Lower leg skin (tissue), 4 donors: ENCODE measurements around the gene GSG1L. TPM values are rescaled to one million over a fixed set of nuclear protein-coding genes. Genes with fewer than 3 reads are reported as not detected.

Source experiments
- DNase-seq, 2 donors: peaks; one replicate each; pipeline ENCODE4 v3.0.0-alpha.2; 2019; ENCODE audit warnings: low spot score in 2 of 2
- H3K4me3 ChIP-seq: fragments of 200-600 bp; sonication (generic); 2 replicates; pipeline ENCODE4 v1.5.1; 2017; ENCODE audit warnings: mild to moderate bottlenecking, low read depth; ENCODE audit not compliant: poor library complexity, severe bottlenecking
- POLR2A ChIP-seq, 2 donors: fragments of 450-650 bp; IDR thresholded peaks; one replicate each; pipeline ENCODE4 v1.6.1; 2016 to 2017; ENCODE audit warnings: antibody characterized with exemption in 2 of 2, mild to moderate bottlenecking in 1 of 2, moderate library complexity in 1 of 2
- WGBS, 2 donors: methylation state at CpG; one replicate each; pipeline ENCODE4 v1.1.5; 2018; 5-methylcytosine and 5-hydroxymethylcytosine counted together
- intact Hi-C: fragments of 100-400 bp; cut with DNase I; formaldehyde crosslinking; loops from one replicate; pipeline ENCODE4 v1.15.0; 2023; ENCODE audit warnings: low total_unique reads
- total RNA-seq, 4 donors: library from RNA; depleted of rRNA; stranded (reverse); fragments of >200 nt; gene quantifications; one replicate each; pipeline ENCODE4 v1.1.0, GENCODE V29; 2016
- TF ChIP-seq, protein P1 (sequence below), 3 donors: fragments of 450-650 bp; IDR thresholded peaks; one replicate each; pipeline ENCODE4 v1.5.1; 2016; ENCODE audit warnings: antibody characterized with exemption in 3 of 3, mild to moderate bottlenecking in 3 of 3, moderate library complexity in 2 of 3

Gene GSG1L
- total RNA-seq, 4 donors from 2014 or later = 0.49 to 1.1 (median 0.59) TPM; not detected in 1

DNA sequence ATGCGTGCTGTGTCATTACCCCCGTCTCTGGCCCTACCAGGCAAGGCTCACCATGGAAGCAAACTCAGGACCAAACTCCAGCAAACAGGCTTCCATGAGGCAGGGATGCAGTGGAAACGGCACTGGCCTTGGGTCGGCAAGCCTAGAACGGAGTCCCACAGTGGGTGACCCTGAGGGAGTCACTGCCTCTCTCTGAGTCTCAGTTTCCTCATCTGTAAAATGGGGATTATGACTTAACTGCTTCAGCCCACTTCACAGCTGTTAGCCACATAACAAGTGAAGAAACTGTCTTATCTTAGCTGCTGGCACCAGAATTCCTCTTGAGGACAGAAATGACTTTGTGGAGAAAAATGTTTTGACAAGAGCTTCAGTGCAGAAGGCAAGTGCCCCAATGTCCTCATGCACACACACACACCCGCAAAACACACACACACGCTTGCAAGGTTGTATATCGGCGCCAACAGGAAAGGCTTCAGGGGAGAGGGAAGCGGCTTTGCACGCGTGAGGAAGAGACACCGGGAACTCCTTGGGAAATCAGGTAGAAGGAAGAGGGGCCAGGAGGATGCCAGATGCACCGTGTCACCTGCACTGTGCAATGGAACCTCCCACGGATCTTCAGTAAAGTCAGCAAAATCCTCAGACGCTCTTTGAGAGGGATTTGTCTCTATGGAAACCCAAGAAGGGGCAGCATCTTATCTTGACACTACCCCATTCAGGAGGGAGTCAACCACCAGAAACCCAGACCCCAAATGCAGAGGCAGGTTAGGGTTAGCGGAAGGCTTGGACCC is 53.7 kb downstream of the GSG1L start:
- intact Hi-C loops = no loop called here
- TF ChIP-seq POLR2A (IDR thresholded peaks at IDR 0.05) = no peak
- DNase-seq = no peak
- WGBS, 2 donors = 65 to 74% methylated on average over 17 of the region's 17 CpGs
- no peak overlapping the region for H3K4me3 ChIP-seq

DNA sequence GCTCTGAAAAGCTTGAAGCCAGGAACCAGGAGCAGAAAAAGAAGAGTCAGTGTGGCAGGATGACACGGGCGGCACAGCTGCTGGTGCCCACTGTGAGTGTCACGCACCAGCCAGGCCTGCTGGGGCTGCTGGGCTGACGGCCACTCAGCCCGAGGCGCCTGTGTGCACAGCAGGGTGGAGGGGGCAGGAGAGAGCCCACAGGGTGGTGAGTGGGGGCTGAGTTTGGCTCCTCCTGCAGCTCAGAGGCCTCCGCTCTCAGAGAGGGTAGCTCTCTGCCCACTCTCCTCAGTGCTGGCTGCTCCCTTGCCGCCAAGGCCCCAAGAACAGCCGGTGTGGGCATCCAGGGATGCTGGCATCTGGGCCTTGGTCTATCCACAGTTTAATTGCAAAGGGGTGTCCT is 59.6 kb downstream of the GSG1L start:
- 78 to 82% methylated on average over 9 of the region's 9 CpGs for WGBS, 2 donors
- no peak for DNase-seq
- intact Hi-C loops = no loop called here
- no peak overlapping the region for H3K4me3 ChIP-seq
- TF ChIP-seq, protein P1, sequence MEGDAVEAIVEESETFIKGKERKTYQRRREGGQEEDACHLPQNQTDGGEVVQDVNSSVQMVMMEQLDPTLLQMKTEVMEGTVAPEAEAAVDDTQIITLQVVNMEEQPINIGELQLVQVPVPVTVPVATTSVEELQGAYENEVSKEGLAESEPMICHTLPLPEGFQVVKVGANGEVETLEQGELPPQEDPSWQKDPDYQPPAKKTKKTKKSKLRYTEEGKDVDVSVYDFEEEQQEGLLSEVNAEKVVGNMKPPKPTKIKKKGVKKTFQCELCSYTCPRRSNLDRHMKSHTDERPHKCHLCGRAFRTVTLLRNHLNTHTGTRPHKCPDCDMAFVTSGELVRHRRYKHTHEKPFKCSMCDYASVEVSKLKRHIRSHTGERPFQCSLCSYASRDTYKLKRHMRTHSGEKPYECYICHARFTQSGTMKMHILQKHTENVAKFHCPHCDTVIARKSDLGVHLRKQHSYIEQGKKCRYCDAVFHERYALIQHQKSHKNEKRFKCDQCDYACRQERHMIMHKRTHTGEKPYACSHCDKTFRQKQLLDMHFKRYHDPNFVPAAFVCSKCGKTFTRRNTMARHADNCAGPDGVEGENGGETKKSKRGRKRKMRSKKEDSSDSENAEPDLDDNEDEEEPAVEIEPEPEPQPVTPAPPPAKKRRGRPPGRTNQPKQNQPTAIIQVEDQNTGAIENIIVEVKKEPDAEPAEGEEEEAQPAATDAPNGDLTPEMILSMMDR (IDR thresholded peaks at IDR 0.05) = no peak
- no peak for TF ChIP-seq POLR2A (IDR thresholded peaks at IDR 0.05)

DNA sequence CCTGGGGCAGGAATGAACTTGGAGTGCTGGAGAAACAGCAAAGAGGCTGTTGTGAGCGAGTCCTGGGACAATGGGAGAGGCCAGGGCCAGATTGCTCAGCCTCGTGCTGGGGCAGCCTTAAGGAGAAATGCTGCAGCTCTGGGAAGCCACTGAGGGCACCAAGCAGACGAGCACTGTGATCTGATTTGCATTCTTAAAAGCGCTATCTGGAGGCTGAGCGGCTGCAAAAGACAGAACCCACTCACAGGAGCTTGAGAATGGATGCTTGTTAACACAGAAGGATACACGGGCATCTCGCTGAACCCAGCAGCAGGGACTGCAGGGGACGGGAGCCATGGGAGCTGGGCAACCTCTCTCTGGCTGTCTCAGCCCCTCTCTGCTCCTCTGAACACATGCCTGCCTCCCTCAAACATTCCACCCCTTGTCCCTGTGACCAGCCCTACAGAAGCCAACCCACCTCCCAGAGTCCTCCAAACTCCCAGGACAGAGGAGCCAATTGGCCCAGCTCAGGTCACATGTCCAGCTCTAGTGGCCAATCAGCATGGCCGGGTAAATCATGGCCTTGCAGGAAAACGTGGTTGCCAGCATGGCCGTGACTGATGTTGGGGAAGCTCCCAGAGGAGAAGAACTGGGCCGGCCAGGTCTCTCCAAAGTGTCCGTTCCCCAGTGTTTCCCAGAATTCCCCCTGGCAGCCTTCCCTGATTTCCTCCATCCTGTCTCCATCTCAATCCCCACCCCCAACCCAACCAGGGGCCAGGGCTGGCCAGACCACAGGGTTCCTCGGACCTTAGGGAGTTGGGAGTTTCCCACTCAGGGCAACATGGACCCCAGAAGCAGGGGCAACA is 60.3 kb downstream of the GSG1L start:
- no peak for DNase-seq
- intact Hi-C loops = no loop called here
- TF ChIP-seq, protein P1 (IDR thresholded peaks at IDR 0.05) = no peak
- no peak for TF ChIP-seq POLR2A (IDR thresholded peaks at IDR 0.05)
- H3K4me3 ChIP-seq = no peak overlapping the region
- WGBS, 2 donors = 69 to 71% methylated on average over 13 to 14 of the region's 14 CpGs

DNA sequence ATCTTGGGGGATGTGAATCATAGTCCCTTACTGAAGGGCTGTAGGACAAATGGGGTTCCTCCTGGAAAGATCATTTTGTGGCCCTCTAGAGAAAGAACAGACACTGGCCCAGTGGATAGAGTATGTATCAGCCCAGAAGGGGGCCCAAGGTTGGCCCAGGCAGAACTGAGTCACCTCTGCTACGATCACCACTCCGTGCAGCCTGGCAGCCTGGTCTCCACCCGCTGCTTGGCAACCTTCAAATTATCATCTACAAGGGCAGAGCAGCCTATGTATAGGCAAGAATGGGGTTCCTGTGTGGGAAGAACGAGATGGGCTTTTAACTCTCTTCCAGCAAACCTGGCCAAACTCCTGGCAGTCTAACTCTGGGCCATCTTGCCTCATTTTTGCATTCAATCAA is 61.9 kb downstream of the GSG1L start:
- TF ChIP-seq POLR2A (IDR thresholded peaks at IDR 0.05) = no peak
- TF ChIP-seq, protein P1 (IDR thresholded peaks at IDR 0.05) = no peak
- intact Hi-C loops = no loop called here
- 38 to 60% methylated on average over 4 of the region's 4 CpGs for WGBS, 2 donors
- DNase-seq = no peak
- no peak overlapping the region for H3K4me3 ChIP-seq

DNA sequence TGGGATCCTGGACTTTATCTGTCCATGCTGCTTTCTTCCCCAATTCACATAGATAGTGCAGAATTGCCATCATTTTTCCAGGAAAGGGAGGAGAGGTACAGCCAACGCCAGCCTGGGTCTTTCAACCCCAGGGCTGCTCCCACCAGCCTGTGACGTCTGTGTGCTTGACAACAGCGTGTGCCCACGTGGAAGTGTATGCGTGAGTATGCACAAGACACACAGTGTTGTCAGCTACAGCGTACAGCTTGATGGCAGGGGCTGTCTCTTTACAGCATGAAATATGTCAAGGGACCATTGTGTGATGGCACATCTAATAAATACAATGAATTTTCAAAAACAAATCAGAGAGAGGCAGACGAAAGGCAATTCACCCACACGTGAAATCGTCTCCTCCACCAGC is 62.3 kb downstream of the GSG1L start:
- no peak for DNase-seq
- no peak for TF ChIP-seq POLR2A (IDR thresholded peaks at IDR 0.05)
- TF ChIP-seq, protein P1 (IDR thresholded peaks at IDR 0.05) = no peak
- WGBS, 2 donors = 70 to 76% methylated on average over 9 of the region's 9 CpGs
- intact Hi-C loops = no loop called here
- H3K4me3 ChIP-seq = no peak overlapping the region
